ENCODE results near the gene ZNF726.

- TF ChIP-seq CTCF (IDR thresholded peaks at IDR 0.05) (no peak), POLR2AphosphoS5 (IDR thresholded peaks at IDR 0.05) (no peak), EP300 (IDR thresholded peaks at IDR 0.05) (no peak)
These were observed 27.0 kb upstream of the ZNF726 start for GRCh38 chr19:23887642-23888041.

All from upper lobe of left lung (tissue), 4 donors.